HEK293 (cell line): ENCODE results near the gene PWWP2B.

ENCODE experiments used
- REPIN1 ChIP-seq: fragments of 450-650 bp; formaldehyde crosslinking; IDR thresholded peaks from 2 replicates; pipeline ENCODE4 v1.5.1; 2017; ENCODE audit warnings: missing biosample characterization, missing genetic modification characterization, low read depth
- TF ChIP-seq, protein P1 (sequence below): fragments of 450-650 bp; formaldehyde crosslinking; IDR thresholded peaks from 2 replicates; pipeline ENCODE4 v1.5.1; 2016; ENCODE audit warnings: missing biosample characterization, missing genetic modification characterization

DNA sequence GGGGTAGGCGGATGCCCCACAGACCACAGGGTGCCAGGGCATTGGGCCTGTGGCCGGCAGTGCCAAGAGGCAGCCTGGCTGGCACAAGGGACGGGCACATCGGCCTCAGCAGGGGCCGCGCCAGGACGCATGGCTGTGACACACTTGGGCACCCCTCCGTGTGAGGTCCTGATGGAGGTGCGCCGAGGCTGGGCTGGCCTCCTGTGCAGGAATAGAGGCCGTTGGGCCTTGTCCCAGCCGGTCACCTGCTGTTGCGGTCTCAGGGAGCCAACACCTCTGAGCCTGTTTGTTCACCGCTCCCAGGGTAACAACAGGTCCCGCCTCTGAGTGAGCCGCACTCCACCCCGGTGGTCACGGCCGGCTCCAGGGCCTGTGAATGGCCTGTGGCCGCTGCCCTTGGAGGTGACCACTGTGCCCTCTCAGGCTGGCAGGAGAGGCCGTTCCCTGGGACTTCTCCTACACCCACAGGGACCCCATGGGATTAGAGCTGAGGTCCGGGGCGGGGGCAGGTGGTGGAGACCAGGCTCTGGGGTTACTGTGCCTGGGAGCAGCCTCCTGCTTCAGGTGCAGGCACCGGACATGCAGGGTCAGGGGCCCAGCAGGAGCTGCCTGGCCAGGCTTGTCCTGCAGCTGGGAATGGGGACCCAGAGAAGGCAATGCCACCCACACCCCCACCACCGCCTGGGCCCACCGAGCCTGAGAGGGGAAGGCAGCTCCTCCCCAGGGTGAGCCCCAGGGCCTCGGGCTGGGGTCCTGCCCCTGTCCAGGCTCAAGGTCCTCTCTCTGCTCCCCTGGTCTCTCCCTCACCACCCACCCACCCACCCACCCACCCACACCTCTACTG, 12.0 kb downstream of the PWWP2B start:
- TF ChIP-seq, protein P1, sequence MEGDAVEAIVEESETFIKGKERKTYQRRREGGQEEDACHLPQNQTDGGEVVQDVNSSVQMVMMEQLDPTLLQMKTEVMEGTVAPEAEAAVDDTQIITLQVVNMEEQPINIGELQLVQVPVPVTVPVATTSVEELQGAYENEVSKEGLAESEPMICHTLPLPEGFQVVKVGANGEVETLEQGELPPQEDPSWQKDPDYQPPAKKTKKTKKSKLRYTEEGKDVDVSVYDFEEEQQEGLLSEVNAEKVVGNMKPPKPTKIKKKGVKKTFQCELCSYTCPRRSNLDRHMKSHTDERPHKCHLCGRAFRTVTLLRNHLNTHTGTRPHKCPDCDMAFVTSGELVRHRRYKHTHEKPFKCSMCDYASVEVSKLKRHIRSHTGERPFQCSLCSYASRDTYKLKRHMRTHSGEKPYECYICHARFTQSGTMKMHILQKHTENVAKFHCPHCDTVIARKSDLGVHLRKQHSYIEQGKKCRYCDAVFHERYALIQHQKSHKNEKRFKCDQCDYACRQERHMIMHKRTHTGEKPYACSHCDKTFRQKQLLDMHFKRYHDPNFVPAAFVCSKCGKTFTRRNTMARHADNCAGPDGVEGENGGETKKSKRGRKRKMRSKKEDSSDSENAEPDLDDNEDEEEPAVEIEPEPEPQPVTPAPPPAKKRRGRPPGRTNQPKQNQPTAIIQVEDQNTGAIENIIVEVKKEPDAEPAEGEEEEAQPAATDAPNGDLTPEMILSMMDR (tag by site-specific recombination) = no peak
- no peak for TF ChIP-seq REPIN1 (tag by site-specific recombination)
